GM23338 (cell line): ENCODE measurements around the gene MIDN. TPM values are rescaled to one million over a fixed set of nuclear protein-coding genes. Genes with fewer than 3 reads are reported as not detected.

Source experiments
- ATAC-seq: fragments of 200-7000 bp; cut with Tn5 transposase; 3 replicates; pipeline ENCODE4 v1.9.1; 2020
- DNase-seq: peaks from one replicate; pipeline ENCODE4 v3.0.0-alpha.2; 2015; ENCODE audit warnings: low spot score
- H2AFZ ChIP-seq: fragments of 200-600 bp; sonication (generic); 2 replicates; pipeline ENCODE4 v1.8.0; 2016; ENCODE audit warnings: antibody characterized with exemption, mild to moderate bottlenecking, moderate library complexity
- H3F3A ChIP-seq: fragments of 200-600 bp; sonication (generic); replicated peaks from 2 replicates; pipeline ENCODE4 v1.8.0; 2017; ENCODE audit warnings: antibody characterized with exemption, mixed run types, low read depth
- H3K27ac ChIP-seq: fragments of 200-600 bp; sonication (generic); 2 replicates; pipeline ENCODE4 v1.6.1; 2016; ENCODE audit warnings: low read depth
- H3K27me3 ChIP-seq: fragments of 200-600 bp; sonication (generic); 2 replicates; pipeline ENCODE4 v1.8.0; 2016; ENCODE audit warnings: mild to moderate bottlenecking, mixed run types, moderate library complexity; ENCODE audit not compliant: insufficient read depth
- H3K36me3 ChIP-seq: fragments of 200-600 bp; sonication (generic); 2 replicates; pipeline ENCODE4 v1.8.0; 2016; ENCODE audit warnings: mild to moderate bottlenecking; ENCODE audit not compliant: insufficient read depth
- H3K4me1 ChIP-seq: fragments of 200-600 bp; sonication (generic); 2 replicates; pipeline ENCODE4 v1.8.0; 2016; ENCODE audit warnings: mild to moderate bottlenecking, moderate library complexity; ENCODE audit not compliant: insufficient read depth
- H3K4me2 ChIP-seq: fragments of 200-600 bp; sonication (generic); 2 replicates; pipeline ENCODE4 v1.7.1; 2017; ENCODE audit warnings: mixed run types
- H3K4me3 ChIP-seq: fragments of 200-600 bp; sonication (generic); 2 replicates; pipeline ENCODE4 v1.6.1; 2016; ENCODE audit warnings: mixed run types
- H3K79me2 ChIP-seq: fragments of 200-600 bp; sonication (generic); replicated peaks from 2 replicates; pipeline ENCODE4 v1.8.0; 2017; ENCODE audit warnings: mild to moderate bottlenecking; ENCODE audit not compliant: insufficient read depth
- H3K9me2 ChIP-seq: fragments of 200-600 bp; sonication (generic); 2 replicates; pipeline ENCODE4 v1.8.0; 2017; ENCODE audit not compliant: insufficient read depth
- H4K20me1 ChIP-seq: fragments of 200-600 bp; sonication (generic); replicated peaks from 2 replicates; pipeline ENCODE4 v1.8.0; 2017; ENCODE audit warnings: mild to moderate bottlenecking; ENCODE audit not compliant: insufficient read depth
- H3K27ac Mint-ChIP-seq: 2 replicates; pipeline ENCODE4 v1.8.0; 2020; ENCODE audit warnings: inconsistent platforms, mild to moderate bottlenecking, moderate library complexity, mixed read lengths
- H3K27me3 Mint-ChIP-seq: 3 replicates; pipeline ENCODE4 v1.8.0; 2022; ENCODE audit warnings: low read depth, mild to moderate bottlenecking, moderate library complexity, mixed read lengths, inconsistent platforms; ENCODE audit not compliant: insufficient read depth, poor library complexity
- H3K36me3 Mint-ChIP-seq: 3 replicates; pipeline ENCODE4 v1.8.0; 2021; ENCODE audit warnings: low read depth, mild to moderate bottlenecking, inconsistent platforms, moderate library complexity, mixed read lengths
- H3K4me1 Mint-ChIP-seq: 3 replicates; pipeline ENCODE4 v1.8.0; 2020; ENCODE audit warnings: mild to moderate bottlenecking, inconsistent platforms, mixed read lengths
- H3K4me3 Mint-ChIP-seq: 3 replicates; pipeline ENCODE4 v1.8.0; 2021; ENCODE audit warnings: moderate library complexity, mild to moderate bottlenecking, inconsistent platforms, mixed read lengths
- H3K9me3 Mint-ChIP-seq: 3 replicates; pipeline ENCODE4 v1.8.0; 2020; ENCODE audit warnings: moderate library complexity, mild to moderate bottlenecking, inconsistent platforms, mixed read lengths
- CREB1 ChIP-seq: fragments of 250-450 bp; sonication (Bioruptor Pico); IDR thresholded peaks from 2 replicates; pipeline ENCODE4 v1.5.0; 2020; ENCODE audit warnings: low read depth, mild to moderate bottlenecking, moderate library complexity
- EZH2 ChIP-seq: fragments of 200-600 bp; sonication (generic); IDR thresholded peaks from one replicate; pipeline ENCODE4 v1.8.0; 2017; ENCODE audit warnings: antibody characterized with exemption, mild to moderate bottlenecking, low read depth; ENCODE audit not compliant: unreplicated experiment
- EZH2phosphoT487 ChIP-seq: fragments of 200-600 bp; sonication (generic); IDR thresholded peaks from one replicate; pipeline ENCODE4 v1.8.1; 2018; ENCODE audit warnings: antibody characterized with exemption; ENCODE audit not compliant: unreplicated experiment
- JUNB ChIP-seq: IDR thresholded peaks from one replicate; pipeline ENCODE4 v1.6.1; 2016; ENCODE audit warnings: antibody characterized with exemption; ENCODE audit not compliant: unreplicated experiment
- NANOG ChIP-seq: IDR thresholded peaks from 2 replicates; pipeline ENCODE4 v1.6.1; 2016; ENCODE audit warnings: antibody characterized with exemption, borderline replicate concordance
- POLR2AphosphoS5 ChIP-seq: IDR thresholded peaks from 2 replicates; pipeline ENCODE4 v1.6.1; 2016; ENCODE audit warnings: antibody characterized with exemption, low read depth
- STAT1 ChIP-seq: IDR thresholded peaks from one replicate; pipeline ENCODE4 v1.6.1; 2016; ENCODE audit warnings: antibody characterized with exemption; ENCODE audit not compliant: unreplicated experiment
- ZNF114 ChIP-seq: fragments of 250-450 bp; sonication (Bioruptor Pico); IDR thresholded peaks from 2 replicates; pipeline ENCODE4 v1.5.0; 2020; ENCODE audit warnings: mild to moderate bottlenecking, moderate library complexity
- ZNF331 ChIP-seq: fragments of 250-450 bp; sonication (Bioruptor Pico); IDR thresholded peaks from 2 replicates; pipeline ENCODE4 v1.5.0; 2020; ENCODE audit warnings: low read depth, mild to moderate bottlenecking, moderate library complexity
- polyA plus RNA-seq: library from polyadenylated mRNA; unstranded; fragments of >200 nt; fragmentation: Nextera tagmentation; extraction: Ambion mirVana; gene quantifications from 2 replicates; pipeline ENCODE4 v1.2.1, GENCODE V29; 2016
- total RNA-seq: library from RNA; depleted of rRNA; stranded (reverse); fragments of >200 nt; shearing (Covaris generic); gene quantifications from 2 replicates; pipeline ENCODE4 v1.2.3, GENCODE V29; 2014
- TF ChIP-seq, protein P1 (sequence below), 2 experiments: fragments of 200-600 bp in 1 of 2; sonication (generic) in 1 of 2; conservative IDR thresholded peaks; 2 replicates each; pipeline versions ENCODE4 v1.5.1 to v1.6.1; 2016 to 2017; ENCODE audit warnings: antibody characterized with exemption in 2 of 2, low read depth in 2 of 2, mild to moderate bottlenecking in 2 of 2, moderate library complexity in 1 of 2
- TF ChIP-seq, protein P2 (sequence below): fragments of 250-450 bp; sonication (Bioruptor Pico); IDR thresholded peaks from 2 replicates; pipeline ENCODE4 v1.5.0; 2020; ENCODE audit warnings: mild to moderate bottlenecking, moderate library complexity
- TF ChIP-seq, protein P3 (sequence below): IDR thresholded peaks from one replicate; pipeline ENCODE4 v1.6.1; 2018; ENCODE audit warnings: antibody characterized with exemption; ENCODE audit not compliant: unreplicated experiment

The MIDN gene
- total and polyA plus RNA-seq, 2 experiments from 2014 or later: 28.6 to 113 TPM

DNA sequence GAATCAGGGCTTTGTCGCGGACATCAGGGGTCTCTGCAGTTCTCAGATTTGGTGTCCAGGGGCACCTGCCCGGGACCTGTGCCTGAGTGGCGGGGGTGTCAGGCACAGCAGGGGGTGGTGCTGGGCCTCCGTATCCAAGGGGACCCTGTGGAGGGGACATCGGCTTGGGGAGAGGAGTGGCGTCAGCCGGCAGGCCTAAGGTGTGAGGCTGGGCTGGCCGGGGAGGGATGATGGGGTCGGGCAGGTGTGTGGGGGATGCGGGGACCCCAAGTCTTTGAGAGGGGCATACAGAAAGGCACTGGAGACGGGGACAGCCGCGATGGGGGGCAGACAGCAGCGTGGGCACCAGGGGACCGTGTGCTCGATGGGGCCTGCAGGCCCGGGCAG lies 39.8 kb downstream of the MIDN start (continued):
- TF ChIP-seq, protein P1, sequence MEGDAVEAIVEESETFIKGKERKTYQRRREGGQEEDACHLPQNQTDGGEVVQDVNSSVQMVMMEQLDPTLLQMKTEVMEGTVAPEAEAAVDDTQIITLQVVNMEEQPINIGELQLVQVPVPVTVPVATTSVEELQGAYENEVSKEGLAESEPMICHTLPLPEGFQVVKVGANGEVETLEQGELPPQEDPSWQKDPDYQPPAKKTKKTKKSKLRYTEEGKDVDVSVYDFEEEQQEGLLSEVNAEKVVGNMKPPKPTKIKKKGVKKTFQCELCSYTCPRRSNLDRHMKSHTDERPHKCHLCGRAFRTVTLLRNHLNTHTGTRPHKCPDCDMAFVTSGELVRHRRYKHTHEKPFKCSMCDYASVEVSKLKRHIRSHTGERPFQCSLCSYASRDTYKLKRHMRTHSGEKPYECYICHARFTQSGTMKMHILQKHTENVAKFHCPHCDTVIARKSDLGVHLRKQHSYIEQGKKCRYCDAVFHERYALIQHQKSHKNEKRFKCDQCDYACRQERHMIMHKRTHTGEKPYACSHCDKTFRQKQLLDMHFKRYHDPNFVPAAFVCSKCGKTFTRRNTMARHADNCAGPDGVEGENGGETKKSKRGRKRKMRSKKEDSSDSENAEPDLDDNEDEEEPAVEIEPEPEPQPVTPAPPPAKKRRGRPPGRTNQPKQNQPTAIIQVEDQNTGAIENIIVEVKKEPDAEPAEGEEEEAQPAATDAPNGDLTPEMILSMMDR (conservative IDR thresholded peaks at IDR 0.05; ENCODE audit: low read depth in 2 of 2): no peak
- TF ChIP-seq ZNF331 (CRISPR knock-in tag) (no peak), NANOG (no peak), POLR2AphosphoS5 (no peak)
- TF ChIP-seq, protein P2, sequence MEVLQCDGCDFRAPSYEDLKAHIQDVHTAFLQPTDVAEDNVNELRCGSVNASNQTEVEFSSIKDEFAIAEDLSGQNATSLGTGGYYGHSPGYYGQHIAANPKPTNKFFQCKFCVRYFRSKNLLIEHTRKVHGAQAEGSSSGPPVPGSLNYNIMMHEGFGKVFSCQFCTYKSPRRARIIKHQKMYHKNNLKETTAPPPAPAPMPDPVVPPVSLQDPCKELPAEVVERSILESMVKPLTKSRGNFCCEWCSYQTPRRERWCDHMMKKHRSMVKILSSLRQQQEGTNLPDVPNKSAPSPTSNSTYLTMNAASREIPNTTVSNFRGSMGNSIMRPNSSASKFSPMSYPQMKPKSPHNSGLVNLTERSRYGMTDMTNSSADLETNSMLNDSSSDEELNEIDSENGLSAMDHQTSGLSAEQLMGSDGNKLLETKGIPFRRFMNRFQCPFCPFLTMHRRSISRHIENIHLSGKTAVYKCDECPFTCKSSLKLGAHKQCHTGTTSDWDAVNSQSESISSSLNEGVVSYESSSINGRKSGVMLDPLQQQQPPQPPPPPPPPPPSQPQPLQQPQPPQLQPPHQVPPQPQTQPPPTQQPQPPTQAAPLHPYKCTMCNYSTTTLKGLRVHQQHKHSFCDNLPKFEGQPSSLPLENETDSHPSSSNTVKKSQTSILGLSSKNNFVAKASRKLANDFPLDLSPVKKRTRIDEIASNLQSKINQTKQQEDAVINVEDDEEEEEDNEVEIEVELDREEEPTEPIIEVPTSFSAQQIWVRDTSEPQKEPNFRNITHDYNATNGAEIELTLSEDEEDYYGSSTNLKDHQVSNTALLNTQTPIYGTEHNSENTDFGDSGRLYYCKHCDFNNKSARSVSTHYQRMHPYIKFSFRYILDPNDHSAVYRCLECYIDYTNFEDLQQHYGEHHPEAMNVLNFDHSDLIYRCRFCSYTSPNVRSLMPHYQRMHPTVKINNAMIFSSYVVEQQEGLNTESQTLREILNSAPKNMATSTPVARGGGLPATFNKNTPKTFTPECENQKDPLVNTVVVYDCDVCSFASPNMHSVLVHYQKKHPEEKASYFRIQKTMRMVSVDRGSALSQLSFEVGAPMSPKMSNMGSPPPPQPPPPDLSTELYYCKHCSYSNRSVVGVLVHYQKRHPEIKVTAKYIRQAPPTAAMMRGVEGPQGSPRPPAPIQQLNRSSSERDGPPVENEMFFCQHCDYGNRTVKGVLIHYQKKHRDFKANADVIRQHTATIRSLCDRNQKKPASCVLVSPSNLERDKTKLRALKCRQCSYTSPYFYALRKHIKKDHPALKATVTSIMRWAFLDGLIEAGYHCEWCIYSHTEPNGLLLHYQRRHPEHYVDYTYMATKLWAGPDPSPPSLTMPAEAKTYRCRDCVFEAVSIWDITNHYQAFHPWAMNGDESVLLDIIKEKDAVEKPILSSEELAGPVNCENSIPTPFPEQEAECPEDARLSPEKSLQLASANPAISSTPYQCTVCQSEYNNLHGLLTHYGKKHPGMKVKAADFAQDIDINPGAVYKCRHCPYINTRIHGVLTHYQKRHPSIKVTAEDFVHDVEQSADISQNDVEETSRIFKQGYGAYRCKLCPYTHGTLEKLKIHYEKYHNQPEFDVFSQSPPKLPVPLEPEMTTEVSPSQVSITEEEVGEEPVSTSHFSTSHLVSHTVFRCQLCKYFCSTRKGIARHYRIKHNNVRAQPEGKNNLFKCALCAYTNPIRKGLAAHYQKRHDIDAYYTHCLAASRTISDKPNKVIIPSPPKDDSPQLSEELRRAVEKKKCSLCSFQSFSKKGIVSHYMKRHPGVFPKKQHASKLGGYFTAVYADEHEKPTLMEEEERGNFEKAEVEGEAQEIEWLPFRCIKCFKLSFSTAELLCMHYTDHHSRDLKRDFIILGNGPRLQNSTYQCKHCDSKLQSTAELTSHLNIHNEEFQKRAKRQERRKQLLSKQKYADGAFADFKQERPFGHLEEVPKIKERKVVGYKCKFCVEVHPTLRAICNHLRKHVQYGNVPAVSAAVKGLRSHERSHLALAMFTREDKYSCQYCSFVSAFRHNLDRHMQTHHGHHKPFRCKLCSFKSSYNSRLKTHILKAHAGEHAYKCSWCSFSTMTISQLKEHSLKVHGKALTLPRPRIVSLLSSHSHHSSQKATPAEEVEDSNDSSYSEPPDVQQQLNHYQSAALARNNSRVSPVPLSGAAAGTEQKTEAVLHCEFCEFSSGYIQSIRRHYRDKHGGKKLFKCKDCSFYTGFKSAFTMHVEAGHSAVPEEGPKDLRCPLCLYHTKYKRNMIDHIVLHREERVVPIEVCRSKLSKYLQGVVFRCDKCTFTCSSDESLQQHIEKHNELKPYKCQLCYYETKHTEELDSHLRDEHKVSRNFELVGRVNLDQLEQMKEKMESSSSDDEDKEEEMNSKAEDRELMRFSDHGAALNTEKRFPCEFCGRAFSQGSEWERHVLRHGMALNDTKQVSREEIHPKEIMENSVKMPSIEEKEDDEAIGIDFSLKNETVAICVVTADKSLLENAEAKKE (CRISPR knock-in tag): no peak

DNA sequence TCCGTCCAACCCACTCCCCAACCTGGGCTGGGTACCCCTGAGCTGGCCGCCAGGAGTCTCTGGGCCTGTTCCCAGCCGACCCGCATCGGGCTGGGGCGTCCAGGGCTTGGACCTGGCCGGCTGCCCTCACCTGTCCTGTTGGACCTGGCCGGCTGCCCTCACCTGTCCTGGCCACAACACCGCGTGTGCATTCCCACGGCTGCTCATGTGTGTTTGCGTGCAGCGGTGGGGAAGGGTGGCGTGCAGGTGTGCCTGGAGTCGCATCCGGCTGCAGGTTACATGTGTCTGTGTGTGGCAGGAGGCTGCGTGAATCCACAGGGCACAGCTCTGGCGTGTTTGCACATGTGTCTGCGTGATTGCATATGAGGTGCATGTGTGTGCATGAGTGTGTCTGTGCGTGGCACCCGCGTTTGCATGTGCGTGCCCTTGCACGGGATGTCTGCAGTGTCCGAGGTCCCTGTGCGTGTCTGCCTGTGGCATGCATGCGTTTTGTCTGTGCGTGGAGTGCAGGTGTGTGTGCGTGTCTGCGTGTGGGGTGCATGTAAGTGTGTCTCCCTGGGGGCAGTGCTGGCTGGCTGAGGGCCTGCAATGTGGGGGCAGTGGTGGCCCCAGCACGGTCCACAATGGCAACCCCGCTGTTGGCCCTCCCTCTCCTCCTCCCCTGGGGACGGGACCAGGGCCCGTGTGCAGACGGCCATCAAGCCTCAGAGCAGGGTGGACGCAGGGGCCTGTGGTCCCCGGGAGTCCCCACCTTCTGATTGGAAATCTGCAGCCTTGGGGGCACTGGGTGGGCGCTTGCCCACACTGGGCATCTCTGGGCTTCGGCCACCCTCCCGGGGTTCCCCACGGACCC lies 40.7 kb downstream of the MIDN start:
- Histone ChIP-seq H3K27ac (no peak overlapping the region), H3K9me2 (no peaks in the 10 kb centered on the region), H2AFZ (no peak overlapping the region), H3K27me3 (peaks cover 23% of the 10 kb centered on the region), H3K4me2 (no peak overlapping the region), H3K36me3 (no peaks in the 10 kb centered on the region), H3K79me2 (no peaks in the 10 kb centered on the region), H3K4me1 (no peaks in the 10 kb centered on the region), H3K4me3 (no peak overlapping the region), H4K20me1 (no peaks in the 10 kb centered on the region), H3F3A (peaks cover 17% of the 10 kb centered on the region)
- H3K9me3 Mint-ChIP-seq: no peaks in the 10 kb centered on the region
- H3K36me3 Mint-ChIP-seq: no peaks in the 10 kb centered on the region
- no peak for ATAC-seq
- H3K4me3 Mint-ChIP-seq: no peak overlapping the region
- no peak for DNase-seq
- peaks cover 18% of the 10 kb centered on the region for H3K27me3 Mint-ChIP-seq
- no peak overlapping the region for H3K27ac Mint-ChIP-seq
- peaks cover 7% of the 10 kb centered on the region; the same call in 2 of the 3 replicates for H3K4me1 Mint-ChIP-seq
- TF ChIP-seq CREB1 (no peak), JUNB (no peak), POLR2AphosphoS5 (no peak), STAT1 (no peak), EZH2phosphoT487 (no peak), EZH2 (no peak), ZNF331 (CRISPR knock-in tag) (no peak), ZNF114 (no peak)
- TF ChIP-seq, protein P3, sequence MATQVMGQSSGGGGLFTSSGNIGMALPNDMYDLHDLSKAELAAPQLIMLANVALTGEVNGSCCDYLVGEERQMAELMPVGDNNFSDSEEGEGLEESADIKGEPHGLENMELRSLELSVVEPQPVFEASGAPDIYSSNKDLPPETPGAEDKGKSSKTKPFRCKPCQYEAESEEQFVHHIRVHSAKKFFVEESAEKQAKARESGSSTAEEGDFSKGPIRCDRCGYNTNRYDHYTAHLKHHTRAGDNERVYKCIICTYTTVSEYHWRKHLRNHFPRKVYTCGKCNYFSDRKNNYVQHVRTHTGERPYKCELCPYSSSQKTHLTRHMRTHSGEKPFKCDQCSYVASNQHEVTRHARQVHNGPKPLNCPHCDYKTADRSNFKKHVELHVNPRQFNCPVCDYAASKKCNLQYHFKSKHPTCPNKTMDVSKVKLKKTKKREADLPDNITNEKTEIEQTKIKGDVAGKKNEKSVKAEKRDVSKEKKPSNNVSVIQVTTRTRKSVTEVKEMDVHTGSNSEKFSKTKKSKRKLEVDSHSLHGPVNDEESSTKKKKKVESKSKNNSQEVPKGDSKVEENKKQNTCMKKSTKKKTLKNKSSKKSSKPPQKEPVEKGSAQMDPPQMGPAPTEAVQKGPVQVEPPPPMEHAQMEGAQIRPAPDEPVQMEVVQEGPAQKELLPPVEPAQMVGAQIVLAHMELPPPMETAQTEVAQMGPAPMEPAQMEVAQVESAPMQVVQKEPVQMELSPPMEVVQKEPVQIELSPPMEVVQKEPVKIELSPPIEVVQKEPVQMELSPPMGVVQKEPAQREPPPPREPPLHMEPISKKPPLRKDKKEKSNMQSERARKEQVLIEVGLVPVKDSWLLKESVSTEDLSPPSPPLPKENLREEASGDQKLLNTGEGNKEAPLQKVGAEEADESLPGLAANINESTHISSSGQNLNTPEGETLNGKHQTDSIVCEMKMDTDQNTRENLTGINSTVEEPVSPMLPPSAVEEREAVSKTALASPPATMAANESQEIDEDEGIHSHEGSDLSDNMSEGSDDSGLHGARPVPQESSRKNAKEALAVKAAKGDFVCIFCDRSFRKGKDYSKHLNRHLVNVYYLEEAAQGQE: no peak
